ENCODE measurements around the gene NECAB2.

DNA sequence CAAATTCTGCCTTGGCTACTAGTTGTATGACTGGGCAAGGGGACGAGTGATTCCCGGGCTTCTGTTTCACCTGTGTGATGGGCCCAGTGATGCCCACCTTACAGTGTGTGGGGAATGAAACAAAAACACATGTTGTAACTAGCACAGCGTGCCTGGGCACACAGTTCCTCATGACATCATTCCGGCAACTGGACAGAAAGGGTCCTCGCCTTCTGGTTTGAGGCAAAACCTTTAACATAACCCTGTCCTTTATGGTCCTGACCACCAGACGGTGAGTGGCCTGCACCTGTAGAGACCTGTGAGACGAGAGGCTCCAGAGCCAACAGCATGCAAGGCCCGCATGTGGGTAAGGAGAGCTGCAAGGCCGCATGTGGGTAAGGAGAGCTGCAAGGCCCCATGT is 82.3 kb downstream of the NECAB2 start:
- no peak for TF ChIP-seq POLR2AphosphoS5 (IDR thresholded peaks at IDR 0.05; ENCODE audit: low read depth, low read length)
- TF ChIP-seq, protein P1, sequence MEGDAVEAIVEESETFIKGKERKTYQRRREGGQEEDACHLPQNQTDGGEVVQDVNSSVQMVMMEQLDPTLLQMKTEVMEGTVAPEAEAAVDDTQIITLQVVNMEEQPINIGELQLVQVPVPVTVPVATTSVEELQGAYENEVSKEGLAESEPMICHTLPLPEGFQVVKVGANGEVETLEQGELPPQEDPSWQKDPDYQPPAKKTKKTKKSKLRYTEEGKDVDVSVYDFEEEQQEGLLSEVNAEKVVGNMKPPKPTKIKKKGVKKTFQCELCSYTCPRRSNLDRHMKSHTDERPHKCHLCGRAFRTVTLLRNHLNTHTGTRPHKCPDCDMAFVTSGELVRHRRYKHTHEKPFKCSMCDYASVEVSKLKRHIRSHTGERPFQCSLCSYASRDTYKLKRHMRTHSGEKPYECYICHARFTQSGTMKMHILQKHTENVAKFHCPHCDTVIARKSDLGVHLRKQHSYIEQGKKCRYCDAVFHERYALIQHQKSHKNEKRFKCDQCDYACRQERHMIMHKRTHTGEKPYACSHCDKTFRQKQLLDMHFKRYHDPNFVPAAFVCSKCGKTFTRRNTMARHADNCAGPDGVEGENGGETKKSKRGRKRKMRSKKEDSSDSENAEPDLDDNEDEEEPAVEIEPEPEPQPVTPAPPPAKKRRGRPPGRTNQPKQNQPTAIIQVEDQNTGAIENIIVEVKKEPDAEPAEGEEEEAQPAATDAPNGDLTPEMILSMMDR (IDR thresholded peaks at IDR 0.05; ENCODE audit: control extremely low read depth in 1 of 3, insufficient read depth in 1 of 3, low read depth in 1 of 3, low read length in 3 of 3): no peak
- TF ChIP-seq, protein P2, sequence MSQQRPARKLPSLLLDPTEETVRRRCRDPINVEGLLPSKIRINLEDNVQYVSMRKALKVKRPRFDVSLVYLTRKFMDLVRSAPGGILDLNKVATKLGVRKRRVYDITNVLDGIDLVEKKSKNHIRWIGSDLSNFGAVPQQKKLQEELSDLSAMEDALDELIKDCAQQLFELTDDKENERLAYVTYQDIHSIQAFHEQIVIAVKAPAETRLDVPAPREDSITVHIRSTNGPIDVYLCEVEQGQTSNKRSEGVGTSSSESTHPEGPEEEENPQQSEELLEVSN (IDR thresholded peaks at IDR 0.05): no peak
